Effector memory CD4-positive, alpha-beta T cell (primary cell): ENCODE measurements around the gene TOMM22.

Experiments used
- DNase-seq, 3 donors: peaks; one replicate each; pipeline ENCODE4 v3.0.0-alpha.2; 2020
- H3K27ac ChIP-seq: 2 replicates; pipeline ENCODE4 v1.7.0; 2013; ENCODE audit warnings: mild to moderate bottlenecking, low read length, moderate library complexity; ENCODE audit not compliant: insufficient read depth, poor library complexity, severe bottlenecking
- H3K27me3 ChIP-seq: replicated peaks from 2 replicates; pipeline ENCODE4 v1.7.0; 2013; ENCODE audit warnings: mild to moderate bottlenecking, low read length; ENCODE audit not compliant: insufficient read depth, control insufficient read depth, poor library complexity, severe bottlenecking
- H3K36me3 ChIP-seq: 2 replicates; pipeline ENCODE4 v1.7.0; 2013; ENCODE audit warnings: mild to moderate bottlenecking, low read length, moderate library complexity; ENCODE audit not compliant: control insufficient read depth, insufficient read depth
- H3K4me1 ChIP-seq: 2 replicates; pipeline ENCODE4 v1.7.0; 2013; ENCODE audit warnings: low read length, mild to moderate bottlenecking; ENCODE audit not compliant: control insufficient read depth, insufficient read depth, poor library complexity, severe bottlenecking
- H3K4me3 ChIP-seq: 2 replicates; pipeline ENCODE4 v1.7.0; 2013; ENCODE audit warnings: low read length, low read depth, mild to moderate bottlenecking; ENCODE audit not compliant: insufficient read depth, poor library complexity, severe bottlenecking
- H3K9me3 ChIP-seq: 2 replicates; pipeline ENCODE4 v1.7.0; 2013; ENCODE audit warnings: mild to moderate bottlenecking, low read length, moderate library complexity; ENCODE audit not compliant: control insufficient read depth

The TOMM22 gene

GRCh38 chr22:38655519-38656255 lies 26.1 kb upstream of the TOMM22 start:
- Histone ChIP-seq H3K4me1 (peaks cover 14% of the 10 kb centered on the region), H3K9me3 (no peaks in the 10 kb centered on the region), H3K27me3 (no peaks in the 10 kb centered on the region), H3K36me3 (no peaks in the 10 kb centered on the region), H3K27ac (peak overlapping the region; percentile 96), H3K4me3 (peak overlapping the region; percentile 84)
- DNase-seq = no peak

- peaks cover 14% of the 10 kb centered on the region for H3K4me1 ChIP-seq
- no peaks in the 10 kb centered on the region for H3K27me3 ChIP-seq
- no peaks in the 10 kb centered on the region for H3K9me3 ChIP-seq
- peak within 1 kb of the TSS; percentile 84 for H3K4me3 ChIP-seq
- H3K36me3 ChIP-seq = no peaks in the 10 kb centered on the region
- peak within 1 kb of the TSS; percentile 96 for H3K27ac ChIP-seq
- DNase-seq = peak; percentile 73 to 81 (median 78)
Measured at GRCh38 chr22:38656256-38657044, 25.3 kb upstream of the TOMM22 start, which contains the start of the genes CBY1 and FAM227A. CBY1 (plus strand) TSS chr22:38656638; CDS start chr22:38668055, 11,417 bp downstream. FAM227A (minus strand) TSS chr22:38656392; CDS start chr22:38650168, 6,224 bp downstream.

GRCh38 chr22:38657045-38657909 lies 24.5 kb upstream of the TOMM22 start:
- no peaks in the 10 kb centered on the region for H3K36me3 ChIP-seq
- peaks cover 14% of the 10 kb centered on the region for H3K4me1 ChIP-seq
- peak overlapping the region; percentile 84 for H3K4me3 ChIP-seq
- no peaks in the 10 kb centered on the region for H3K27me3 ChIP-seq
- H3K9me3 ChIP-seq = no peaks in the 10 kb centered on the region
- peak overlapping the region; percentile 96 for H3K27ac ChIP-seq
- DNase-seq = peak in 2 of 3 donors; percentile 5 to 32

GRCh38 chr22:38674888-38675287 lies 6.9 kb upstream of the TOMM22 start:
- DNase-seq = no peak
- no peak overlapping the region for H3K27ac ChIP-seq
- peaks cover 23% of the 10 kb centered on the region for H3K36me3 ChIP-seq
- H3K27me3 ChIP-seq = no peaks in the 10 kb centered on the region
- no peak overlapping the region for H3K4me3 ChIP-seq
- H3K9me3 ChIP-seq = no peaks in the 10 kb centered on the region
- no peaks in the 10 kb centered on the region for H3K4me1 ChIP-seq

- Histone ChIP-seq H3K9me3 (no peaks in the 10 kb centered on the region), H3K36me3 (peaks cover 21% of the 10 kb centered on the region), H3K4me3 (no peak overlapping the region), H3K4me1 (no peaks in the 10 kb centered on the region), H3K27me3 (no peaks in the 10 kb centered on the region), H3K27ac (no peak overlapping the region)
- DNase-seq = no peak
Measured at GRCh38 chr22:38675833-38676232, 5.9 kb upstream of the TOMM22 start.

- Histone ChIP-seq H3K4me3 (no peak overlapping the region), H3K4me1 (peaks cover 11% of the 10 kb centered on the region), H3K27ac (no peak overlapping the region), H3K27me3 (no peaks in the 10 kb centered on the region), H3K36me3 (peaks cover 54% of the 10 kb centered on the region), H3K9me3 (no peaks in the 10 kb centered on the region)
- DNase-seq = no peak
Measured at GRCh38 chr22:38684895-38685294, 3.1 kb downstream of the TOMM22 start.

- no peaks in the 10 kb centered on the region for H3K9me3 ChIP-seq
- H3K4me3 ChIP-seq = no peak overlapping the region
- H3K4me1 ChIP-seq = peaks cover 11% of the 10 kb centered on the region
- H3K36me3 ChIP-seq = peaks cover 56% of the 10 kb centered on the region
- DNase-seq = no peak
- H3K27ac ChIP-seq = no peak overlapping the region
- H3K27me3 ChIP-seq = no peaks in the 10 kb centered on the region
Measured at GRCh38 chr22:38685761-38686160, 4.0 kb downstream of the TOMM22 start.

- H3K9me3 ChIP-seq = no peaks in the 10 kb centered on the region
- H3K27me3 ChIP-seq = no peaks in the 10 kb centered on the region
- no peak overlapping the region for H3K4me3 ChIP-seq
- H3K27ac ChIP-seq = no peak overlapping the region
- no peaks in the 10 kb centered on the region for H3K4me1 ChIP-seq
- H3K36me3 ChIP-seq = peaks cover 52% of the 10 kb centered on the region
- no peak for DNase-seq
Measured at GRCh38 chr22:38689651-38690050, 7.9 kb downstream of the TOMM22 start.

- no peaks in the 10 kb centered on the region for H3K9me3 ChIP-seq
- DNase-seq = no peak
- H3K27ac ChIP-seq = no peak overlapping the region
- H3K27me3 ChIP-seq = no peaks in the 10 kb centered on the region
- H3K36me3 ChIP-seq = peaks cover 15% of the 10 kb centered on the region
- peaks cover 17% of the 10 kb centered on the region for H3K4me1 ChIP-seq
- no peak overlapping the region for H3K4me3 ChIP-seq
Measured at GRCh38 chr22:38694049-38694448, 12.3 kb downstream of the TOMM22 start.
